KOPT-K1 (cell line): ENCODE measurements around the gene CAVIN3.

Experiments
- H3K27ac ChIP-seq: fragments of 200-600 bp; sonication (generic); 2 replicates; pipeline ENCODE4 v1.5.1; 2016; ENCODE audit warnings: antibody characterized with exemption, mild to moderate bottlenecking, low read depth, low read length; ENCODE audit not compliant: poor library complexity, severe bottlenecking
- H3K36me3 ChIP-seq: fragments of 200-600 bp; sonication (generic); 2 replicates; pipeline ENCODE4 v1.5.1; 2017; ENCODE audit warnings: antibody characterized with exemption, mild to moderate bottlenecking, low read length, moderate library complexity; ENCODE audit not compliant: insufficient read depth
- H3K9me3 ChIP-seq: fragments of 200-600 bp; sonication (generic); 2 replicates; pipeline ENCODE4 v1.5.1; 2017; ENCODE audit warnings: antibody characterized with exemption, low read length, mild to moderate bottlenecking; ENCODE audit not compliant: insufficient read depth, poor library complexity, severe bottlenecking

CAVIN3 gene

GRCh38 chr11:6320411-6321155 lies at the start of gene CAVIN3:
Gene CAVIN3 (minus strand): TSS chr11:6320501. CDS start chr11:6320476, 25 bp downstream.
- Histone ChIP-seq H3K36me3 (no peaks in the 10 kb centered on the region), H3K27ac (no peak within 1 kb of the TSS), H3K9me3 (no peaks in the 10 kb centered on the region)

DNA sequence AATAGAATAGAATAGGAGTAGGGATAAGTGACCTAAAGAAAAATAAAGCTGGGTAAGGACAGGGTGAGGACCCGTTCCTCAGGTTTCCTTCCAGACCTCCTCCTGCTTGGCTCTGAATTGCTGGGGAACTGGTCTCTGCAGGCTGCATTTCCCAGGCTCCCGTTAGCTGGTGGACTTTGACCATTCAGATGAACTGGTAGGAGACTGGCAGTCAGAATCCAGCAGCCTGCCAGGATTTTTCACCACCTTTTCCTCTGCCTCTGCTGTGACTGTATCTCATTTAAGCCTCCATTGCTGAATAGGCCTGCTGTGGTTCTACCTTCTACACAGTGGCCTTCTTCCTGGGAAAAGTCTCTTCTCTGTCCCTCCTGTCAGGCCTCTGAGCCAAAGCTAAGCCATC lies 45.4 kb upstream of the CAVIN3 start:
- H3K27ac ChIP-seq: no peak overlapping the region
- H3K36me3 ChIP-seq: no peaks in the 10 kb centered on the region
- H3K9me3 ChIP-seq: no peaks in the 10 kb centered on the region

GRCh38 chr11:6362873-6363678 lies 42.8 kb upstream of the CAVIN3 start:
- Histone ChIP-seq H3K9me3 (no peaks in the 10 kb centered on the region), H3K36me3 (no peaks in the 10 kb centered on the region), H3K27ac (no peak overlapping the region)

GRCh38 chr11:6362185-6362872 lies 42.0 kb upstream of the CAVIN3 start:
- H3K9me3 ChIP-seq: no peaks in the 10 kb centered on the region
- H3K27ac ChIP-seq: no peak overlapping the region
- H3K36me3 ChIP-seq: no peaks in the 10 kb centered on the region

GRCh38 chr11:6360183-6360582 lies 39.9 kb upstream of the CAVIN3 start:
- Histone ChIP-seq H3K9me3 (no peaks in the 10 kb centered on the region), H3K27ac (no peak overlapping the region), H3K36me3 (no peaks in the 10 kb centered on the region)

DNA sequence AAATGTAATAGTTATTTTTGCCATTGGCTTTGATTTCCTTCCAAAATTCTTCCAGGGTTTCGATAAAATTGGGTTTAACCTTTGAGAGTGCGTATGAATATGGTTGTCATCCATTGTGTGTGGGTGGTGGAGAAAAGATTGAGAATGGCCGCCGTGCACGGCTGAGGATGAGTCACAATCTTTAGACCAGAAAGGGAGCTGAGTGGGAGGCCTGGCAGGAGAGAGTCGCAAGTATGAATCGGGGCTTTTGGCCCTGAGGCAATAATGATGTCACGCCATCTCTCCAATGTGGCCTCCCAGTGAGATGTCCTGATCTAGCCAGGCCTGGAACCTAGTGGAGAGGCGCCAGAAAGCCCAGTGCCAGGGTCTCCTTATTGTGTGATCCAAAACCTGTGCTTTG lies 36.9 kb upstream of the CAVIN3 start:
- Histone ChIP-seq H3K27ac (no peak overlapping the region), H3K36me3 (no peaks in the 10 kb centered on the region), H3K9me3 (no peaks in the 10 kb centered on the region)

GRCh38 chr11:6356503-6357055 lies 36.3 kb upstream of the CAVIN3 start:
- Histone ChIP-seq H3K9me3 (no peaks in the 10 kb centered on the region), H3K36me3 (no peaks in the 10 kb centered on the region), H3K27ac (no peak overlapping the region)

GRCh38 chr11:6354651-6355485 lies 34.6 kb upstream of the CAVIN3 start:
- H3K27ac ChIP-seq: no peak overlapping the region
- H3K36me3 ChIP-seq: no peaks in the 10 kb centered on the region
- no peaks in the 10 kb centered on the region for H3K9me3 ChIP-seq

DNA sequence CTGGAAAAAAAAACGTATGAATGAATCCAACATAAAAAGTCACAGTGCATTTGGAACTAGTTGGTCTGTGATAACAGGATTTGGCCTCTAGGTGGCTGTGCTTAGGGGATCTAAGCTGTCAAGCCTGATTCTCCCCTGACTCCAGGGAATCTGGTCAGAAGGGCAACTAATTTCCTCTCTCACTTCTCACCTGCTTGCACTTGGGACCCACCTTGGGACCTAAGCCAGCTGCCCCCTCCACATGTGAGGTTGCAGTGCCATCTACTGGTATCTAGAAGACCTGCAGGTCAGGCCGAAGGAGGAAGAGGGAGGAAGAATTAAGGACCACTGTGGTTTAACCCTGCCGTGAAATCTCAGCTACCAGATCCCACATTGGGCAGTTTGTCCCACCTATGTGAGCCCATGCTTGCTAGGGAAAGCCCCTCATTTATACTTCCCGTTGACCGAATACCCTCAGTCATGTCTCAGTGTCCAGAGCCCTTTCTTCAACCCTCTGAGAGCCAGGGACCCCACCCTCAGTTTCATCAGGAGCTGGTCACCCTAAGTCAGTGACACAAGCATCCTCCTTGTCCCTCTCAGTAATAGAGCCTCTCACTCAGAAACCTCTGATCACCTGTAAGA lies 33.2 kb upstream of the CAVIN3 start:
- Histone ChIP-seq H3K9me3 (no peaks in the 10 kb centered on the region), H3K27ac (no peak overlapping the region), H3K36me3 (no peaks in the 10 kb centered on the region)

- Histone ChIP-seq H3K27ac (no peak overlapping the region), H3K36me3 (no peaks in the 10 kb centered on the region), H3K9me3 (no peaks in the 10 kb centered on the region)
These were observed 31.6 kb upstream of the CAVIN3 start for GRCh38 chr11:6351782-6352382.

GRCh38 chr11:6350486-6350885 lies 30.2 kb upstream of the CAVIN3 start:
- H3K36me3 ChIP-seq: no peaks in the 10 kb centered on the region
- no peaks in the 10 kb centered on the region for H3K9me3 ChIP-seq
- H3K27ac ChIP-seq: no peak overlapping the region

DNA sequence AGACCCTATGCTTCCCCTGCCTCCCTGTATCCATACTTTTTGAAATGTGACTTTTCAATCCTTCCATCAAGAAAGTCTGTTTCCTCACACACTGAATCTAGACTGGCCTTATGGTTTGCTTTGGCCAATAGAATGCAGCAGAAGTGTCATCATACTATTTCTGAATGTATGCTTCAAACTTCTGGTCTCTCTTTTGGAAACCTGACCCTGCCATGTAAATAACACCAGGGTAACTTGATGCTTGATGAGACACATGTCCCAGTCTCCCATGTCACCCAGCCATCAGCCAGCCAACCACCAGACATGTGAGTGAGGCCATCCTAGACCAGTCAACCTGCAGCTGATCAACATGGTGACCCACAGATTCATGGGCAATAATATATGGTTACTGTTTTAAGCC lies 29.7 kb upstream of the CAVIN3 start:
- no peaks in the 10 kb centered on the region for H3K9me3 ChIP-seq
- H3K36me3 ChIP-seq: no peaks in the 10 kb centered on the region
- no peak overlapping the region for H3K27ac ChIP-seq

DNA sequence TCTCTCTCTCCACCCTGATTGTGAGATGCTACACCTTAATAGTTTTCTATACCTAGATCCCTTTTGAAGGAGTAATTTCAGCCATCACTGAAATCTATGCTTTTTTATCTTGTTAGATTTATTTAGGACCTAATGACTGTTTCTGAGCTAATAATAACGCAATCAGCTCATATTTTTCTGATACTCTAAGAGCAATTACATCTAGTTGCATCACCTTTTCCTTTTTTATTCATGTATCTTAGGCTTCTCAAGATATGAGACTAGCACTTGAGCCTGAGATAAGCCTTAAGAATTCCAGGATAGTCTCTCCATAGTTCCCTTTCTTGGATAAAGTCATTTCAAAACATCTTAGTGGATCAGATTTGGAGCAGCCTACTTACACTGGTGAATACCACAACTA lies 25.1 kb upstream of the CAVIN3 start:
- no peaks in the 10 kb centered on the region for H3K36me3 ChIP-seq
- H3K27ac ChIP-seq: no peak overlapping the region
- H3K9me3 ChIP-seq: no peaks in the 10 kb centered on the region

DNA sequence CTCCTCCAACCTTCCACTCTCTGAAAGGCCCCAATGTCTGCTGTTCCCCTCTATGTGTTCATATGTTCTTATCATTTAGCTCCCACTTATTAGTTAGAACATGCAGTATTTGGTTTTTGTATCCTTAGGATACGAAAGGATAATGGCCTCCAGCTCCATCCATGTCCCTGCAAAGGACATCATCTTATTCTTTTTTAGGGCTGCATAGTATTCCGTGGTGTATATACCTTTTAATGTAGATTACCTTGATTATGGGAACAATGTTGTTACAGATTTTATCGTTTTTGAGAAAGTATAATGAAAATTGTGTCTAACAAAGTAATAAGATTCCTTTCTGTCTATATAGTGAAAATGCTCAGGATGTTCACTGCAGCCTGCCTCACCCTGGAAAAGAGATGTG lies 16.0 kb upstream of the CAVIN3 start:
- peaks cover 5% of the 10 kb centered on the region for H3K9me3 ChIP-seq
- H3K36me3 ChIP-seq: no peaks in the 10 kb centered on the region
- H3K27ac ChIP-seq: no peak overlapping the region
